Endothelial cell (in vitro differentiated cells): ENCODE data around the gene TMEM234. TPM values are rescaled to one million over a fixed set of nuclear protein-coding genes. Genes with fewer than 3 reads are reported as not detected.

Experiments used
- DNase-seq: peaks from one replicate; pipeline ENCODE4 v3.0.0; 2021; ENCODE audit warnings: low spot score
- H3K27ac Mint-ChIP-seq: one replicate; pipeline ENCODE4 v1.8.0; 2021; ENCODE audit warnings: mixed read lengths, inconsistent platforms; ENCODE audit not compliant: unreplicated experiment
- H3K27me3 Mint-ChIP-seq: one replicate; pipeline ENCODE4 v1.8.0; 2021; ENCODE audit warnings: mild to moderate bottlenecking, moderate library complexity, mixed read lengths, inconsistent platforms; ENCODE audit not compliant: unreplicated experiment
- H3K36me3 Mint-ChIP-seq: one replicate; pipeline ENCODE4 v1.8.0; 2021; ENCODE audit warnings: mild to moderate bottlenecking, low read depth, mixed read lengths, inconsistent platforms; ENCODE audit not compliant: unreplicated experiment
- H3K4me1 Mint-ChIP-seq: one replicate; pipeline ENCODE4 v1.8.0; 2021; ENCODE audit warnings: mild to moderate bottlenecking, mixed read lengths, inconsistent platforms; ENCODE audit not compliant: unreplicated experiment
- H3K4me3 Mint-ChIP-seq: one replicate; pipeline ENCODE4 v1.8.0; 2021; ENCODE audit warnings: mild to moderate bottlenecking, mixed read lengths, inconsistent platforms; ENCODE audit not compliant: unreplicated experiment
- H3K9me3 Mint-ChIP-seq: one replicate; pipeline ENCODE4 v1.8.0; 2021; ENCODE audit warnings: mixed read lengths, inconsistent platforms; ENCODE audit not compliant: unreplicated experiment
- total RNA-seq: library from RNA; stranded (reverse); fragmentation: NEBNext Ultra II Directional; extraction: Animal tissue kit (Norgen Biotek cat#: 25700); gene quantifications from one replicate; pipeline ENCODE4 v1.2.1, GENCODE V29; 2021; ENCODE audit not compliant: unreplicated experiment
- TF ChIP-seq, protein P1 (sequence below): fragments of 200-600 bp; sonication (generic); IDR thresholded peaks from one replicate; pipeline ENCODE4 v1.5.0; 2021; ENCODE audit warnings: antibody characterized with exemption; ENCODE audit not compliant: unreplicated experiment

Gene TMEM234
- total RNA-seq, 1 donor from 2014 or later: 23.2 TPM

DNA sequence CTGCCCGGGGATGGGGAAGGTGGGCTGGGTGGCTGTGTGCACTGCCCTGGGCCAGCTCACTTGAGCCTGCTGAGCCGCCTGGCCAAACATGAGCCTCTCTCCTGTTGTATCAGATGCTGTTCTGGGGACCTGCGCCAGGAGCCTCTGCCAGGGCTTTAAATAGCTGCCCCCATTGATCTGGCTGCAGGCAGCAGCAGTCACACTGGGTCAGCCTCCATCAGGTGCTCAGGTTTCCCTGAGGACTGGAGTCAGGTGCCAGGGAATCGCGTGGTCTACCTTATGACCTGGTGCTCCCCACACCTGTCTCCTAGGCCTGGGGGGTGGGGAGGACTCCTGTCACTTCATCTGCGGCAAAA, 22.5 kb downstream of the TMEM234 start:
- Mint-ChIP-seq H3K27ac (no peak overlapping the region), H3K4me3 (peak overlapping the region; percentile 42), H3K9me3 (no peaks in the 10 kb centered on the region), H3K4me1 (peaks cover 40% of the 10 kb centered on the region), H3K27me3 (peaks cover 20% of the 10 kb centered on the region), H3K36me3 (peaks cover 22% of the 10 kb centered on the region)
- TF ChIP-seq, protein P1, sequence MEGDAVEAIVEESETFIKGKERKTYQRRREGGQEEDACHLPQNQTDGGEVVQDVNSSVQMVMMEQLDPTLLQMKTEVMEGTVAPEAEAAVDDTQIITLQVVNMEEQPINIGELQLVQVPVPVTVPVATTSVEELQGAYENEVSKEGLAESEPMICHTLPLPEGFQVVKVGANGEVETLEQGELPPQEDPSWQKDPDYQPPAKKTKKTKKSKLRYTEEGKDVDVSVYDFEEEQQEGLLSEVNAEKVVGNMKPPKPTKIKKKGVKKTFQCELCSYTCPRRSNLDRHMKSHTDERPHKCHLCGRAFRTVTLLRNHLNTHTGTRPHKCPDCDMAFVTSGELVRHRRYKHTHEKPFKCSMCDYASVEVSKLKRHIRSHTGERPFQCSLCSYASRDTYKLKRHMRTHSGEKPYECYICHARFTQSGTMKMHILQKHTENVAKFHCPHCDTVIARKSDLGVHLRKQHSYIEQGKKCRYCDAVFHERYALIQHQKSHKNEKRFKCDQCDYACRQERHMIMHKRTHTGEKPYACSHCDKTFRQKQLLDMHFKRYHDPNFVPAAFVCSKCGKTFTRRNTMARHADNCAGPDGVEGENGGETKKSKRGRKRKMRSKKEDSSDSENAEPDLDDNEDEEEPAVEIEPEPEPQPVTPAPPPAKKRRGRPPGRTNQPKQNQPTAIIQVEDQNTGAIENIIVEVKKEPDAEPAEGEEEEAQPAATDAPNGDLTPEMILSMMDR: no peak
- DNase-seq: no peak

DNA sequence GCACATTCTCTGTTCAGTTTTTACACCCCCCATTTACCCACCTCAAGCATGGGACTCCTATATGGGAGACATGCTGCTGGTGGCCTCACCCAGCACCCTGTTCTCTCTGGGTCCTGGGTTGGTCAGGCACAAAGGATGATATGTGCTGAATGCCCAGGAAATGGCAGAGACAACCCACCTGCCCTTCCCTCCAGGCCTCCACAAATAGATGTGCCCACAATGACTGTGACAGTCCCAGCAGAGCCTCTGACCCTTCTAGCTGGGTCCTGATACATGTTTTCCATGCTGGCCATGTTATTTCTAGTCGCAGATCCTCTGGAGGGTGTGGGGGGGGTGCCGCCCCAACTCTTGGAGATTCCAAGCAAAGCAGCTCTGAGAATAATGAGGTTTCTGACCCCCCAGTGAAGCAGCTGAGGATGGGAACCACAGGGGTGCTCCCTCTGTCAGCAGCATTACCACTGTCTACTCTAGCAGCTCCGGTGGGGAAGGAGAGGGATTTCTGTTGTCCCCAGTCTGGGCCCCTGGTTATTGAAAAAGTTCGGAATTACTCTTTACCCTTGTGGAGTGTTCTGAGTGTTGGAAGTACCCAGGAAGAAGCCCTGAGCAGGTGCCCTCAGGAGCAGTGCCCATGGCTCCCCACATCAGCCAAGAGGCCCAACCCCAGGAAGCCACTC, 23.0 kb downstream of the TMEM234 start:
- Mint-ChIP-seq H3K4me3 (no peak overlapping the region), H3K36me3 (peaks cover 27% of the 10 kb centered on the region)

DNA sequence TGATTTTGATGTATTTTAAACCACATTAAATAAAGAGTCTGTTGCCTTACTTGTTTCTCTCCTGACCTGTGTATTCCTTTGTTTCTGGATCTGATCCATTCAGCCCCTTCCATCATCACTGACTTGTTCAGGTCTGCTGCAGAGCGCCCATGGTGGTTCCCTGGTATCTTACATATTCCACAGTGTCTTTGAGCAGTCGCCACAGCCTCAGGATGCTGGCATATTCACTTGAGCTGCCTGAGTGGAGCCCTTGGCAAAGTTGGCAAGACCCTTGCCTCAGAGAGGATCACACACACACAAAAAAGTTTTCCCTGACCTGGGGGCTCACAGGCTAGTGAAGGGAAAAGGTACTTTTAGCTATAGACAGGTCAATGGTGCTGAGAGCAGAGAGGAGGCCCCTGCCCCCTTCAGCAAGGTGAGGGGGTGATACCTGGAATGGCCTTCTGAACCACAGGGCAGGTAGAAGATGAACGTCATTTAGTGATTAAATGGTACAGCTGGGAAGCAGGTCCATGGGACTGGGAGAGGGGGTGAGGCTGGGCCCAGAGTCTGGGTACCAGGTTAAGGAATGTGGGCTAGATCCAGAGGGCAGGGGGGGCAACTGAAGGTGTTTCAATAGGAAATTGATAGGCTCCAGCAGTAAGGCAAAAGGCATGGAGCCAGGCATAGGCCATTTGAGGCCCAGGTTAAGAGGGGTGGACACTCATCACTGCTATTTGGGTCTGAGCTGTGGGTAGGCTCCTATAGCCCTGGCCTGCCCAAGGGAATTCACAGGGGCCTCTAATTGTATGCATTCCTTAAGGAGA, 23.7 kb downstream of the TMEM234 start:
- DNase-seq: no peak
- no peaks in the 10 kb centered on the region for H3K9me3 Mint-ChIP-seq
- no peak overlapping the region for H3K27ac Mint-ChIP-seq
- peaks cover 16% of the 10 kb centered on the region for H3K27me3 Mint-ChIP-seq
- peak overlapping the region; percentile 84 for H3K4me3 Mint-ChIP-seq
- peaks cover 40% of the 10 kb centered on the region for H3K4me1 Mint-ChIP-seq
- TF ChIP-seq, protein P1: no peak
- peaks cover 33% of the 10 kb centered on the region for H3K36me3 Mint-ChIP-seq

More for the DNA sequence above, 23.0 kb downstream of the TMEM234 start:
- DNase-seq: no peak
- TF ChIP-seq, protein P1: no peak
- no peaks in the 10 kb centered on the region for H3K9me3 Mint-ChIP-seq
- H3K27me3 Mint-ChIP-seq: peaks cover 18% of the 10 kb centered on the region
- peaks cover 40% of the 10 kb centered on the region for H3K4me1 Mint-ChIP-seq
- no peak overlapping the region for H3K27ac Mint-ChIP-seq

DNA sequence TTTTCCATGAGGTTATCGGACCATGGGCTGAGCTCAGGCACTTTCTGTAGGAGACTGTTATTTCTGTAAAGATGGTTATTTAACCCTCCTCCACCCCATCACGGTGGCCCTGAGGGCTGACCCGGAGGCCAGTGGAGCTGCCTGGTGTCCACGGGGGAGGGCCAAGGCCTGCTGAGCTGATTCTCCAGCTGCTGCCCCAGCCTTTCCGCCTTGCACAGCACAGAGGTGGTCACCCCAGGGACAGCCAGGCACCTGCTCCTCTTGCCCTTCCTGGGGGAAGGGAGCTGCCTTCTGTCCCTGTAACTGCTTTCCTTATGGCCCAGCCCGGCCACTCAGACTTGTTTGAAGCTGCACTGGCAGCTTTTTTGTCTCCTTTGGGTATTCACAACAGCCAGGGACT, 24.3 kb downstream of the TMEM234 start:
- TF ChIP-seq, protein P1: no peak
- Mint-ChIP-seq H3K4me1 (peaks cover 40% of the 10 kb centered on the region), H3K4me3 (peak overlapping the region; percentile 84), H3K9me3 (no peaks in the 10 kb centered on the region), H3K27ac (no peak overlapping the region), H3K27me3 (peaks cover 16% of the 10 kb centered on the region), H3K36me3 (peaks cover 39% of the 10 kb centered on the region)
- no peak for DNase-seq

DNA sequence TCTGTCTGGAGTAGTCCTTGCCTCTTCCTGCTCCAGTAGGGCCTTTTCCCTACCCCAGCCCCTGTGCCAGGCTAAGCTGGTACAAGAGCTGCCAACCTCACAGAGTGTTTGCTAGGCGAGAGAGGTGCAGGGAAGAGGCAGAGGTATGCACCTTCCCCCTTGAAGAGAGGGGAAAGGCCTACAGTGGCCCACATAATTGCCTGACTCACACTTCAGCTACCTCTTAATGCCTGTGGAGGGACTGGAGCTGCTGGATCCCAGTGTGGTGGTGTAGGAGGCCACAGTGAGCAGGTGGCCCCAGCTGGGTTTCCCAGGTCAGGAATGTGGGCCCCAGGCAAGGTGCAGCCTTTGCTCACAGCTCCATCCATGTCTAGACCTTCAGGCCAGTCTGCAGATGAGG, 25.1 kb downstream of the TMEM234 start:
- H3K27ac Mint-ChIP-seq: no peak overlapping the region
- H3K4me1 Mint-ChIP-seq: peaks cover 35% of the 10 kb centered on the region
- peaks cover 43% of the 10 kb centered on the region for H3K36me3 Mint-ChIP-seq
- no peak overlapping the region for H3K4me3 Mint-ChIP-seq
- no peaks in the 10 kb centered on the region for H3K9me3 Mint-ChIP-seq
- TF ChIP-seq, protein P1: no peak
- peaks cover 16% of the 10 kb centered on the region for H3K27me3 Mint-ChIP-seq
- DNase-seq: no peak
